HG02588 (cell line): ENCODE results near the gene ARHGEF28.
A peak's percentile ranks its signal among the peaks of the same experiment; 100 is the strongest.

Experiments
- ATAC-seq: cut with Tn5 transposase; IDR thresholded peaks from one replicate; pipeline ENCODE4 v1.9.1; 2021; ENCODE audit warnings: mild to moderate bottlenecking, moderate library complexity; ENCODE audit not compliant: unreplicated experiment

ARHGEF28 gene

DNA sequence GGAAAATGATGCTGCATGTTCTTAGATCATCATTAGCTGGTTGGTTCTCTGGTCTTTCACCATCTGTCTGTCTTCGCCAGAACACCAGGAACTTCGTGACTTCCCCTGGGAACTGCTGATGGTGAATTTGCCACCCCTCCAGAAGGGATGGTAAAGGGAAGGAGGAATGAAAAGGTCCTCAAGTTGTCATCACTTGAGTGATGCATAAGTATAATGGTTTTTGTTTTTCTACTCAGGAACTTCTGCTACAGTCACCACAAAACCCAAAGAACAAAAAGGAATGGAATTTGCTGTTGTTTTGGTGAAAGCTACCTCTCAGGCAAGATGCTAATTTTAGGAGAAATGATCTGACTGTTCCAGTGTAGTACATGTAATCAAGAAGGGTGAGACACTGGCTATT is 328.4 kb downstream of the ARHGEF28 start:
- ATAC-seq, result no peak

GRCh38 chr5:73955271-73955846 is 329.4 kb downstream of the ARHGEF28 start:
- ATAC-seq, result no peak

GRCh38 chr5:73957397-73958001 is 331.5 kb downstream of the ARHGEF28 start:
- ATAC-seq, result no peak

GRCh38 chr5:73958037-73958436 is 332.0 kb downstream of the ARHGEF28 start:
- no peak for ATAC-seq

DNA sequence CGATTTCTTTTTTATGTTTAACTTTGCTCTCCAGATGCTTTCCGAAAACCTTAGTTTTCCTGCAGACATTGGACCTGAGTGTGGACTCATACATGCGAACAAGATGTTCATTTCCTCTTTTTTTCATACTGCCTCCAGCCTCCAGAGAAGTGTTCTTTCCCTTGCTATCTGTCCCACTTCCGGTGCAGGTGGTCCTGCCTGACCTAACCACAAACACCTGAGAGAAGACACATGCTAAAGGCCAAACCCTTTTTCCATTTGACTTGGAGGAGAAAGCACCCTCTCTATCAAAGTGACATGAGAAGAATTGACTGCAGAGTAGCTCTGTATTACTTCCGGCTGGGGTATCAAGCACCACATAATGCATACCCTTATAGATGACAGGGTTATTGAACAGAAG is 334.0 kb downstream of the ARHGEF28 start:
- ATAC-seq, result peak; percentile 69

DNA sequence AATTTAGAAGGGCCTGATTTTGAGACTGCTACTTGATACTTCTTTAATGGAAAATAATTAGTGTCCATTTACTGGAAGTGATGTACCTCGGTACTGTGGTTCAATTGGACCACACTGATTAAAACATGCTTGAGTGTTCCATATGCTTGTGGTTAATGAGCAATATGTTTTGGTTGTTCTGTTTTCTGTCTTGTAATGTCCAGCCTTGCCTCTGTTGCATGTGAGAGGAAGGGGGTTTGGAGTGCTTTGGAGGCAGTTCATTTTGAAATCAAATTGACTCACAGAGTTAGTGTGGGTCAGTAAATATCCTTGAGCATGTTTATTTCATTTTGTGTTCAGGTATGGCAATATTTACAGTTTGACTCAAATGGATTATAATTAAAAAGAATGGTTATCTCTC is 334.4 kb downstream of the ARHGEF28 start:
- peak; percentile 20 for ATAC-seq

DNA sequence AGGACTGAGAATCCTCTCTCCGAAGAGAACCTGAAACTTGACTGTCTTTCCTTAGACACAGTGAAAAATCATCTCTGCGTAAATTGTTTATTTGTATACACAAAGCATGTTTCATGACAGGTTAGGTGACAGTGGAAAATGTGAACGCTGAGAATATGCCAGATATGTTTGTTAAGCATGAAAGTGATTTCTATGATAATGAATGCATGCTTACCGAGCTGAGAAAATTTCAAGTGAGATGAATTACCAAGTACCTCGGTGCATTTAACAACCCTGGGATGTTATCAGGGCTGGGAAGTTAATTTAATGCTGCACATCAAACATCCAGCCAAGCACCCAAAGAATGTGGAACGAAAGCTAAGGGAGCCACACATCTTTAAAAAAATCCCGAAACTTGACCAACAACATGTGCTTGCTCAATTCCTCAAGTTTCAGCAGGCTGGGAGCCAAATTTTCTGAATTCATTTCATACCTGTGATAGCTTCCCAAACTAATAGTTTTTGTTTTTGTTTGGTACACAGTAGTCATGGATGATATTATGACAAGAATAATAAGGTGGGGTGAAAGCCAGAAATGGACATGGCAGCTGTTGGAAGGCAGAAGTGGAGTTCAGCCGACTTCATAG is 336.9 kb downstream of the ARHGEF28 start:
- no peak for ATAC-seq

DNA sequence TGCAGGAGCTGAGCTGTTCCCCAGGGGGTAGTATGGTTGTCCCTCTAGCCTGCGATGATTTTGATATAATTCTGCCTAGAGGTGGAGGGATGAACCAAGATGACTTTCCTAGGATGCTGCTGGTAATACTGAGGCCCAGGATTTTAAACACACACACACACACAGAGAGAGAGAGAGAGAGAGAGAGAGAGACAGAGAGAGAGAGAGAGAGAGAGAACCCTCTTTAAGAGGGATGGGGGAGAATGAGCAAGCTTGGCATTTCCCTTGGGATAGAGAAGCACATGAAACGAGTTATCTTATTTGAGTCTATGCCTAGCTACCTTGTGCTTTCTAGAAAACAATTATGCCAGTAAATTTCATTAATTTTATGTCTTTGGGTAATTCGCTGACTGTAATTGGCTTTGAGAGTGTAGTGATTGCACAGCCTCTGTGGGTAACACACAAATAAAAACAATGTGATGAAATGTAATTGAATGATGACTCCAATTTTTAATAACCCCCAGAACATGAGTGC is 338.4 kb downstream of the ARHGEF28 start:
- no peak for ATAC-seq

DNA sequence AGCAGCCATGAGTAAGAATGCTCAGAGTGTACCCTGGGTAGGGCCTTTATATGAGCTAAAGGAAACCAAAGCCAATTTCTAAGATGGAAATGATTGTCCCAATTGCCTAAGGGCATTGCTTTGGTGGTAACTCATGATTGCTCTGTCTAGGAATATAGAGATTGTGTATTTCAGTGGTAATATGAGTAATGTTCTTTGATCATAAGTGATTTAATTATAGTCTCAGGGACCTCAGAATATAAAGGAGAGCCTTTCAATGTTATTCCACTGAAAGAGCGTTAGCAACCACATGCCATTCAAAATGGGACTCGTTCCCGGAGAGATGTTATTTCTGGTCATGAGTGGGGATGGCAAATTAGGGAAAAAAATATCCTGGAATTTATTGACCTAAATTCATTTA is 340.5 kb downstream of the ARHGEF28 start:
- ATAC-seq, result no peak

GRCh38 chr5:73967347-73967746 is 341.4 kb downstream of the ARHGEF28 start:
- ATAC-seq, result no peak

GRCh38 chr5:73968246-73968645 is 342.2 kb downstream of the ARHGEF28 start:
- ATAC-seq, result no peak

DNA sequence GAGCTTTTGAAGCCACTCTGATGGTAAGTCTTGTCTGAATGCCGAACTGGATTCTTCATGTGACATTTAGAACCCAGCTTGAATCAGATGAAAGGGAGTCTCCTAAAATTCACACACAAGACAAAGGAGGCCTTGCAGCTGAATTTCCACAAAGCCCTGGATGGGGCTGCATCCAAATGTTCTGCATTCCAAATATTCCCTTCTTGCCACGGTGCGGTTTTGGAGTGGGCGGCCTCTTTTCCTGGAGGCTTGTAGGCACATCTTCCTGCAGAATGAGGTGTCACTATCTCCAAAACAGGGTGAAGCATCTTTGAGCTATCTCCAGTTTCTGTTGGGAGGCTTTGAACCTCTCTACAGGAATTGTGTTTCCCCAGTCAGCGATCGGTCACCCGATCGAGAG is 342.7 kb downstream of the ARHGEF28 start:
- ATAC-seq, result no peak

- no peak for ATAC-seq
Observed at GRCh38 chr5:73969195-73970036, 343.4 kb downstream of the ARHGEF28 start.

- no peak for ATAC-seq
Observed at GRCh38 chr5:73971326-73971725, 345.3 kb downstream of the ARHGEF28 start.

- ATAC-seq, result no peak
Observed at GRCh38 chr5:73973135-73973534, 347.1 kb downstream of the ARHGEF28 start.

- no peak for ATAC-seq
Observed at GRCh38 chr5:73974871-73975360, 348.9 kb downstream of the ARHGEF28 start.

DNA sequence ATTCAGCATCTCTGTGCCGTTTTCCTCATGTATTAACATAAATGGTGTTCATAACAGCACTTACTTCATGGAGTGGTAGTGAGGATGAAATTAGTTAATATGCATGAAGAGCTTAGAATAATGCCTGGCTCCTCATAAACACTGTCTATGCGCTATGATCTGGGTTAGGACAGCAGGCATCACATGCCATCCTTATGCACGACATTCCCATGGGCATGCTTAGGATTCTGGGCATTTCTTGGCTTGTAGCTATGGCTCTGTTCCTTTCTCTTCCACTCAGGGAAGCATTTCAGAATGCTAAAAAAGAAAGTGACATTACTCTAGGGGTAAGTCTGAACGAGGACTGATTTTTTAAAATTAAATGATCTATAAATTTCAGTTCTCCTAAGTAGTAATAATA is 349.8 kb downstream of the ARHGEF28 start:
- no peak for ATAC-seq

DNA sequence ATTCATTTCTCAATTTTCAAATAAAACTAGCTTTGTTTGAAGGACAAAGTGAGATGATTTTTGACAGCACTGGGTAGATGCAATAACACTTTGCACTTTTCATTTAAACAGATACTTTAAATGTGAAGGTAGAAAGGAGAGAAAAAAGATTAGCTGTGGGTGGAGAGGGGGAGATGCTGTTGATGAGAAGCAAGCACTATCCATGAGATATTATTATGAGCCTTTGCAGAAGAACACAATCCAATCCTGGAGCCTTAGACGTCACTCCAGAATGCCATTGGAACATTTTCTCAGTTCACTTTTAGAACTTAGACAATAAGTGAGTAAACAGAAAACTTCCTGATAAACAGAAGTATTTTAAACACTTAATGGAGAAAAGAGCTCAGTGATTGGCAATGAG is 351.1 kb downstream of the ARHGEF28 start:
- no peak for ATAC-seq

- ATAC-seq, result no peak
Observed at GRCh38 chr5:73979321-73979720, 353.3 kb downstream of the ARHGEF28 start.

DNA sequence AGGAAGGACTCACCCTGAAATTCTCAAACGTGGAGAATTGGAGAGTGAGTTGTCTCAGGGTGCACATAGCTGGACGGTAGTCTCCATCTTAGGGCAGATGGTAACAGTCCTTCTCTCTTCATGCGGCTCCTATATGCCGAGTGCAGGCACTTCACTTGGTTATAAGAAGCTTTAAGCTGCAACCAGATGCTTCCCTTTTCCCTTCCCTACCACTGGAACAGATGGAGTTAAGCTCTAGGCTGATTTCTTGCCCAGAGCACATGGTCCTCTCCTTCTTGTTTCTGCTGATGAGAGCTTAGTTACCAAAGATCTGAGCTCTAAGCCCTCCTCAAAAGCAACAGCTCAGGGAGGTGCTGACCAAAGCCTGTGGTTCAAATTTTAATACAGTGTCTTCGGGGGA is 355.7 kb downstream of the ARHGEF28 start:
- ATAC-seq, result no peak

- ATAC-seq, result no peak
Observed at GRCh38 chr5:73983644-73984043, 357.6 kb downstream of the ARHGEF28 start.
